Activated T-cell treated with anti-CD3 and anti-CD28 coated beads for 4 hours (primary cell): ENCODE measurements around the gene C2CD5.
A peak's percentile ranks its signal among the peaks of the same experiment; 100 is the strongest.
"Not testable (repeated sequence)": the region's sequence is repeated elsewhere in the genome, so short reads cannot be mapped to it uniquely, and the experiment has no call there.

Experiments used
- DNase-seq: peaks from one replicate; pipeline ENCODE4 v3.0.0-alpha.2; 2020

The C2CD5 gene

DNA sequence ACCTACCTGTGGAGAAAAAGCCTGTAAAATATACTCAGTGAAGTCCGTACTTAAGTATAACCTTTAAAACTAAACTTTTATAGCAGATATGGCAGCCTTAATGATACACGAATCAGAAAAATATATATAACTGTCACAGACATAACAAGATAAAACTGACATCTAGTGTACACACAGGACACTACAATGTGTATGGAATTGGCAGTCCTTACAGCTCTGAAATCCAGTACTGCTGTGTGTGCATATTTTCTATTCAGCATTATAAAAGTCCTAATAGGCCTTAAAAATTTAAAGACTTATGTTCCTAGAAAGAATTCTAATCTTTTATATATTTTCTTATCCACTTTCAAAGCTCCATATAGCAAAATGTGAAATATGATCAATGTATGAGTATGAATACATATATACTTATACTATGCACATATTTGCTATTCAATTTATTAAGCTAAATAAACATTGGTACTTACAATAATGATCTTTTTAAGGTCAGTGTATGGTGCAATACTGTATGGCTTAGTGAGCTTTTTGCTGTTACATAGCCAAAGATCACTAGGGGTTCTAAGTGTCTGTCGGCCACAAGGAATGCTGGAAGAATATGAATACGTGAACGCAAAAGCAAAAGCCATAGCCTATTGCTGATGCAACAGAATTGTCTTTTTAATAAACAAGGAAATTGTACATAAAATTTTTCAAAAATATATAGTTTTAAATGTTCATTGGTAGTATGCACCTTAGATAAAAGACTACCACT lies 69.2 kb downstream of the C2CD5 start:
- no peak for DNase-seq

- DNase-seq: no peak
These were observed 71.1 kb downstream of the C2CD5 start for GRCh38 chr12:22473212-22473611.

DNA sequence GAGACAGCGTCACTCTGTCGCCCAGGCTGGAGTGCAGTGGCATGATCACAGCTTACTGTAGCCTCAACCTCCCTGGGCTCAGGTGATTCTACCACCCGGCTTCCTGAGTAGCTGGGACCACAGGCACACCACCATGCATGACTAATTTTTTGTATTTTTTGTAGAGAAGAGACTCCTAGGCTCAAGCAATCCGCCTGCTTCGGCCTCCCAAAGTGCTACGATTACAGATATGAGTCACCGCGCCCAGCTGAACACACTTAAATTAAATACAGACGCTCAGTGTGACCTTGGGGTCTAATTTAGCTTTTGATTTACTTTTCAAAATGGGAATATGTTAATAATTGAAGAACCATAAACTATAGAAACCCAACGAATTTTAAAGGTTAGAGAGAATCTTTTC lies 77.2 kb downstream of the C2CD5 start:
- no peak for DNase-seq

- no peak for DNase-seq
These were observed 81.0 kb downstream of the C2CD5 start for GRCh38 chr12:22463306-22463705.

DNA sequence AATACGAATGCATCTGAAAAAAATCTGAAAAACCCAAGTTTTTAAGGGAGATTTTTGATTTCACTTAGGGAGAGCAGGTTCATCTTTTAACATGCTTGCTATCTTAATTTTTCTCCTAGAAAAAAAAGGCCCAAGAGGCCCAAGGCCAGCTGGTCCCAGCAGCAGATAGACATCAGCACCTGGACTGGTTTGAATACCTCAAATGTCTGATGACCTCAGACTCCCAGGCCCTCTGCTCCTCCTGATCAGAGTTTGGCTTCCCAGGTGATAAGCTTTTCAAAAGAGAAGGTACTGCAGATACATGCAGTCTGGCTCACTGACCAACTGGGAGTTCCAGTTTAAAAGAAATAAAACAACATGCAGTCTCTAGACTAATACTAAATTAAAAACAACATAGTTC lies 82.6 kb downstream of the C2CD5 start:
- no peak for DNase-seq

DNA sequence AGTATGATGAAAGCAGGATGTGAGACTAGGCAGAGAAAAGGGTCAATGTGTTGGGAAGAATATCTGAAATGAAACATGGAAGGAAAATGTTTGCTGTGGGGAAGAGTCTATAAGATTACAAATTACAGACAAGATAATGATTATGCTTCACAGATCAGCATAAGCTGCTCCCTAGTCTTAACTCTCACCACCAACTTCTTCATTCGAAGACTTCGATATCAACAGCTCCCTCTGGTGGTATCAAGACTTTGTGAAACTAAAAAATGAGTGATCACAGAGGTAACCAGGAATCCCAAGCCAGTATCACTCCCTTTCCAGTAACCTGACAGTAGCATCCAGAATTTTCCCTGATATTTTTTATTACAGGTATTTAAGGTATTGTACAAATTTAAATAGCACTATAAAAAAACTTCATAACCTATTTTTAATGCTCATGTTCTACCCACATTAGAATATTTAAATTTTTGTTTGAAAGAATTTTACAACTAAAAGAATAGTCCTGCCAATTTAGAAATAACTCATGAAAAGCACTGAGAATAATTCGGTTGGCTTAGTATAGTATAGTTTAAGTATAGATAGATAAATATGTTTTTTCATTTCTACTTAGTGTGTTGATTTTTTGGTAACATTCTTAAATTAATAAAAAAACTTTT lies 84.4 kb downstream of the C2CD5 start:
- no peak for DNase-seq

DNA sequence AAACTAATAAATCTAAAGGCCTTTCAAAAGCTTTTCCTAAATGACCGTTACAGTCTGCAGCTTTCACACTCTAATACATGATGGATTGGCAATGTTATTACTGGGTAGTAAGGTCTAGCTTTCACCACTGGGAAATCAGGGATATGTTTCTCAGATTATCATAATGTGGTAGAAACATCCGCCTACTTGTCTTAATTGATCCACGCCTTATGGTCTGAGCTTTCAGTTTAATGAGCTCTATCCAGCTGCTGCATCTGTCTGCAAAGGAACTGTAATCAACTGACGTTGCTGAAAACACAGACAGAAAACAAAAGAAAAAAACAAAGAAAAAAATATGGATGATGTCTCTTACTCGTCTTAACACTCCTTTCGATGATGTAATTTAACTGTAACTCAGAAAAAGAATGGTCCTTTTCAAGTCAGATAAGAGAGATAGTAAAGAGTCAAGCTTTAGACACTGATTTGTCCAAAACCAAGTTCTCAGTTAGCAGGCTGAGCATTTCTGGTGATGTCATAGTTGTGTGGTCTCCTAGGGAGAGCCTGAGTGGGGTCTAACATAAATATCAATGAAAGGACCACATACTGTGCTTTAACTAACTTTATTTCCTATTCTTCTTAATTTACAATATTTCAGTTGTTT lies 85.9 kb downstream of the C2CD5 start:
- no peak for DNase-seq

GRCh38 chr12:22457085-22457484 lies 87.3 kb downstream of the C2CD5 start:
- DNase-seq: no peak

DNA sequence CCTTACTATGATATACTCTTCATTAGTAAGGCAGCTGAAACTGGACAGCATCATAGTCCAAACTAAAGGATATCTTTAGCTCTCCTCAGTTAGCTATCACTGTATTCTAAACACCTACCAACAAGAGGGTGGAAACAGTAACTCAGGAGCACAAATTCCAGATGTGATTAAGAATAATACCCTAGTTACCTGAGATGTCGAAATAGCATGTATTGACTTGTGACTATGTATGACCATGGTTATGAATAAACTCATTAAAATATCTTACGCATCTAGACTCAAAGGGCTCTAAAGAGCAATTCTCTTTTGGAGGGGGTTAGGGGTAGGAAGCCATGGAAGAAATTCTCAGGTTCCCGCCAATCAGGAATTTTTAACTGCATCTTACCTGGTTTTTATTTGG lies 90.8 kb downstream of the C2CD5 start:
- DNase-seq: no peak

DNA sequence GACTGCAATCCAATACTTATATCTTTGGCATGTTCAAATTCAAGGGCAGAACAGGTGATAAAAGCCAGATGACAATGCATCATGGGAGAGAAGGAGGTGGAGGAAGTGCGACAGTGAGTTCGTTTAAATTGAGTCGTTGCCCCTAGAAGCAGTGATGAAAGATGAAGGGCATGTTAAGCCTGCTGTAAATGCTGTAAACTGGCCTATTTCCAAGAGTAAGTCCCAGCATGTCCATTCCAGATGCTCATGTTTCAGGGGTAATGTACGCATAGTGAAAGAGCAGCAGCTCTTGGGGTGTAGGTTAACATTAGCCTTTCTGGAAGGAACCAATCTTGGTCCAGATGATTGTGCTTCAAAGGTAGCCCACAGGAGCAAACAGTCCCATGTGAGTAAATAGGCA lies 97.1 kb downstream of the C2CD5 start:
- DNase-seq: no peak

- DNase-seq: not testable (repeated sequence)
These were observed 100.1 kb downstream of the C2CD5 start for GRCh38 chr12:22444317-22444665.

GRCh38 chr12:22443379-22444316 lies 100.7 kb downstream of the C2CD5 start:
- DNase-seq: peak; percentile 43

DNA sequence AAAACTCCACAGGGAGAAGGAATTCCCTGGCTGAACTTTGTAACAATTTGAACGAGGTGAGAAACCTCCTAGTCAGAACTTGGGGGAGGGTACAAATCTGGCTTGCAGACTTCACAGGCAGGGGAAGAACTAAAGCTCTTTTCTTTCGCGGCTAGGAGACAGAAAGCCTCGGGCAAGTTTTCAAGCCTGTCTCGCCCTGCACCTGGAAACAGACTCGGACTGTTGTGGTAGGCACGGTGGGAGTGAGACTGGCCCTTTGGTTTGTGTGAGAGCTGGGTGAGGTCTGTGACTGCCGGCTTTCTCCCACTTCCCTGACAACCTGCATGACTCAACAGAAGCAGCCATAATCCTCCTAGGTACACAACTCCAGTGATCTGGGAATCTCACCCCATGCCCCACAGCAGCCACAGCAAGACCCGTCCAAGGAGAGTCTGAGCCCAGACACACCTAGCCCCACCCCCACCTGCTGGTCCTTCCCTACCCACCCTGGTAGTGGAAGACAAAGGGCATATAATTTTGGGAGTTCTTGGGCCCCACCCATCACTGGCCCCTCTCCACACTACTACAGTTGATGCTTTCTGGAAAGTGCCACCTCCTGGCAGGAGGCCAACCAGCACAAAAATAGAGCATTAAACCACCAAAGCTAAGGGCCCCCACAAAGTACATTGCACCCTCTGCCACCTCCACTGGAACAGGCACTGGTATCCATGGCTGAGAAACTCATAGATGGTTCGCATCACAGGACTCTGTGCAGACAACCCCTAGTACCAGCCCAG lies 107.1 kb downstream of the C2CD5 start:
- no peak for DNase-seq

DNA sequence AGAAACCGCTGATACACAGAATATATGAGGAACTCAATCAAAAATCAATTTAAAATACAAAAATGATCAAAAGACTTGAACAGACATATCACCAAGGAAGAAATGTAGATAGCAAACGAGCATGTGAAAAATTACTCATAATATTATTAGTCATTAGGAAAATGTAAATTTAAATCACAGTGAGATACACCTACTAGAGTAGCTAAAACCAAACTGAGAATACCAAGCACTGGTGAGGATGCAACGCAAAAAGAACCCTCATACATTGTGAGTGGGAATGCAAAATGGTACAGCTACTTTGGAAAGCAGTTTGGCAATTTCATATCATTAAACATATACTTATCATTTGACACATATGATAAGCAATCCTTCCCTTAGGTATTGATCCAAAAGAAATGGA lies 108.8 kb downstream of the C2CD5 start:
- no peak for DNase-seq

GRCh38 chr12:22431693-22432251 lies 112.6 kb downstream of the C2CD5 start:
- no peak for DNase-seq

GRCh38 chr12:22416801-22417200 lies 127.5 kb downstream of the C2CD5 start:
- no peak for DNase-seq

- no peak for DNase-seq
These were observed 128.7 kb downstream of the C2CD5 start for GRCh38 chr12:22415342-22416309.

DNA sequence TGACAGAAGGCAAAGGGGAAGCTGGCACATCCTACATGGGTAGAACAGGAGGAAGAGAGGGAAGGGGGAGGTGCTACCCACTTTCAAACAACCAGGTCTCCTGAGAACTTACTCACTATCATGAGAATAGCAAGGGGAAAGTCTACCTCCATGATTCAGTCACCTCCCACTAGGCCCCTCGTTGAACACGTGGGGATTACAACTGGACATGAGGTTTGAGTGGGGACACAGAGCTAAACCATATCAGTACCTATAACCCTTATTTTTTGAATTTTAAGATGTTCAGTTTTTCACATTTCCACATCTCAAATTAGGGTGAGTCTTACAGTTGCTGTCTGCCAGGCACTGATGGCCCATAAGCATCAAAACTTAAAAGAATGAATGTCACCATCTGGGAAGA lies 129.6 kb downstream of the C2CD5 start:
- DNase-seq: no peak

DNA sequence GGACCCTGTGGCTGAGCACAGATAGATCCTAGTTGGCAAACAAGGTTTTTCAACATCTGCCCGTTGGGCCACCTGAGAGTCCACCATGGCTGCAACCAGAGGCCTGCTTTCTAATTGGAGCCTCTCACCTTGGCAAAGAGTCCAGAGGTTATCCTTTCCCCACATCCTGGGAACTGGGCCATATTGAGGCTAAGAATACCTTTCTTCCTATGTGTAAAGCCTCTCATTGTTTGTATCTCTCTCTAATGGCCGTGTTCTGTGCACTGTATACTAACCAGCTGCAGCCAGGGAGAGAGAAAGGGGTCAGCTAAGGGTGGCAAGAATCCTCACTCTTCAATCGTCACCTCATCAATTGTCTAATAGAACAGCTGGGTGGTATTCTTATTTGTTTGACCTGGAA lies 130.8 kb downstream of the C2CD5 start:
- no peak for DNase-seq

GRCh38 chr12:22412581-22412980 lies 131.8 kb downstream of the C2CD5 start:
- DNase-seq: no peak

- no peak for DNase-seq
These were observed 133.9 kb downstream of the C2CD5 start for GRCh38 chr12:22410486-22410885.
